Neuronal stem cell (in vitro differentiated cells): Measurements from ENCODE around the gene MRAP.

Experiments
- DNase-seq: peaks from one replicate; pipeline ENCODE4 v3.0.0-alpha.2; 2013; ENCODE audit warnings: low spot score
- H2AFZ ChIP-seq: one replicate; pipeline ENCODE4 v1.6.1; 2013; ENCODE audit warnings: mild to moderate bottlenecking, low read length, inconsistent platforms
- H2AK5ac ChIP-seq: 2 replicates; pipeline ENCODE4 v1.6.1; 2013; ENCODE audit warnings: low read depth, mild to moderate bottlenecking, inconsistent platforms, low read length, moderate library complexity, mixed read lengths
- H2BK120ac ChIP-seq: 2 replicates; pipeline ENCODE4 v1.6.1; 2013; ENCODE audit warnings: low read depth, mild to moderate bottlenecking, inconsistent platforms, low read length, moderate library complexity, mixed read lengths
- H2BK12ac ChIP-seq: one replicate; pipeline ENCODE4 v1.6.1; 2013; ENCODE audit warnings: low read length, inconsistent platforms
- H2BK15ac ChIP-seq: 2 replicates; pipeline ENCODE4 v1.6.1; 2013; ENCODE audit warnings: mild to moderate bottlenecking, low read length, inconsistent platforms, mixed read lengths
- H2BK5ac ChIP-seq: one replicate; pipeline ENCODE4 v1.6.1; 2013; ENCODE audit warnings: inconsistent platforms, mild to moderate bottlenecking, low read length, moderate library complexity
- H3K14ac ChIP-seq: one replicate; pipeline ENCODE4 v1.6.1; 2013; ENCODE audit warnings: low read length, inconsistent platforms
- H3K18ac ChIP-seq: 2 replicates; pipeline ENCODE4 v1.6.1; 2013; ENCODE audit warnings: low read length, inconsistent platforms
- H3K23ac ChIP-seq: 2 replicates; pipeline ENCODE4 v1.6.1; 2013; ENCODE audit warnings: low read depth, mild to moderate bottlenecking, mixed read lengths, low read length, inconsistent platforms; ENCODE audit not compliant: poor library complexity
- H3K27ac ChIP-seq: replicated peaks from 3 replicates; pipeline ENCODE4 v1.5.1; 2013; ENCODE audit warnings: low read length, inconsistent platforms
- H3K27me3 ChIP-seq, 3 experiments: 2 replicates each; pipeline ENCODE4 v1.6.1; 2013; ENCODE audit warnings: low read length in 3 of 3, mild to moderate bottlenecking in 2 of 3, inconsistent platforms in 1 of 3, low read depth in 1 of 3, mixed read lengths in 1 of 3, moderate library complexity in 1 of 3; ENCODE audit not compliant: control insufficient read depth in 3 of 3, insufficient read depth in 3 of 3
- H3K36me3 ChIP-seq, 2 donors: replicated peaks in 1 of 2; 2 replicates each; pipeline ENCODE4 v1.6.1; 2013; ENCODE audit warnings: low read length in 2 of 2; ENCODE audit not compliant: control insufficient read depth in 2 of 2, insufficient read depth in 2 of 2
- H3K4ac ChIP-seq: 2 replicates; pipeline ENCODE4 v1.6.1; 2013; ENCODE audit warnings: inconsistent platforms, mild to moderate bottlenecking, low read length, moderate library complexity
- H3K4me1 ChIP-seq, 2 donors: 1 replicate in 1 of 2; 2 replicates in 1 of 2; pipeline ENCODE4 v1.6.1; 2013; ENCODE audit warnings: low read length in 2 of 2, low read depth in 1 of 2; ENCODE audit not compliant: control insufficient read depth in 2 of 2, insufficient read depth in 1 of 2
- H3K4me2 ChIP-seq: one replicate; pipeline ENCODE4 v1.6.1; 2013; ENCODE audit warnings: mild to moderate bottlenecking, low read length, inconsistent platforms; ENCODE audit not compliant: insufficient read depth, poor library complexity, severe bottlenecking
- H3K4me3 ChIP-seq, 2 donors: 2 replicates each; pipeline ENCODE4 v1.5.1; 2013; ENCODE audit warnings: low read length in 2 of 2, mild to moderate bottlenecking in 2 of 2, inconsistent platforms in 1 of 2, moderate library complexity in 1 of 2
- H3K79me1 ChIP-seq: one replicate; pipeline ENCODE4 v1.6.1; 2013; ENCODE audit warnings: low read depth, mild to moderate bottlenecking, inconsistent platforms, low read length, moderate library complexity
- H3K9ac ChIP-seq: one replicate; pipeline ENCODE4 v1.6.1; 2013; ENCODE audit warnings: mild to moderate bottlenecking, low read depth, low read length, inconsistent platforms; ENCODE audit not compliant: poor library complexity
- H3K9me3 ChIP-seq, 2 donors: replicated peaks in 1 of 2; 2 replicates each; pipeline versions ENCODE3 to v1.6.1; 2013; ENCODE audit warnings: low read length in 2 of 2, mild to moderate bottlenecking in 2 of 2, inconsistent platforms in 1 of 2, low read depth in 1 of 2, mixed read lengths in 1 of 2, moderate library complexity in 1 of 2; ENCODE audit not compliant: control insufficient read depth in 2 of 2, insufficient read depth in 1 of 2
- H4K8ac ChIP-seq: one replicate; pipeline ENCODE4 v1.6.1; 2013; ENCODE audit warnings: low read depth, mild to moderate bottlenecking, inconsistent platforms, low read length, moderate library complexity
- H4K91ac ChIP-seq: one replicate; pipeline ENCODE4 v1.6.1; 2013; ENCODE audit warnings: low read length, low read depth, mild to moderate bottlenecking, inconsistent platforms; ENCODE audit not compliant: poor library complexity
- WGBS, 2 donors: extraction: QIAGEN DNeasy Blood & Tissue Kit; methylation state at CpG; one replicate each; pipeline ENCODE4 v1.1.7; 2013; ENCODE audit warnings: missing lambda C conversion rate in 2 of 2, mixed read lengths in 1 of 2; ENCODE audit not compliant: insufficient read length in 2 of 2, insufficient replicate concordance in 1 of 2; ENCODE audit errors: extremely low coverage in 2 of 2; 5-methylcytosine and 5-hydroxymethylcytosine counted together

MRAP gene

GRCh38 chr21:32322676-32323075, 24.0 kb downstream of the MRAP start:
- H3K4me3 ChIP-seq, result no peak overlapping the region
- no peak overlapping the region for H3K14ac ChIP-seq
- H2AFZ ChIP-seq, result no peak overlapping the region
- no peak overlapping the region for H4K8ac ChIP-seq
- H3K4me1 ChIP-seq, result peaks cover 0 to 3% of the 10 kb centered on the region in 2 donors
- H2BK120ac ChIP-seq, result no peak overlapping the region
- peaks cover 2% of the 10 kb centered on the region for H3K79me1 ChIP-seq
- no peak for DNase-seq
- peaks cover 45 to 97% of the 10 kb centered on the region in 2 donors for H3K36me3 ChIP-seq
- no peak overlapping the region for H4K91ac ChIP-seq
- no peaks in the 10 kb centered on the region for H3K27me3 ChIP-seq
- peaks cover 0 to 8% of the 10 kb centered on the region in 2 donors for H3K9me3 ChIP-seq
- no peak overlapping the region for H2AK5ac ChIP-seq
- no peak overlapping the region for H2BK5ac ChIP-seq
- no peak overlapping the region for H3K18ac ChIP-seq
- no peak overlapping the region for H3K9ac ChIP-seq
- no peak overlapping the region for H3K4ac ChIP-seq
- no peak overlapping the region for H2BK15ac ChIP-seq
- H3K27ac ChIP-seq, result no peak overlapping the region
- no CpG with 5 or more reads among the region's 10 CpGs for WGBS, 2 donors
- H2BK12ac ChIP-seq, result no peak overlapping the region
- H3K23ac ChIP-seq, result peak overlapping the region; percentile 34
- no peak overlapping the region for H3K4me2 ChIP-seq

GRCh38 chr21:32325706-32326105, 27.1 kb downstream of the MRAP start:
- WGBS, 2 donors, result no CpG with 5 or more reads among the region's 8 CpGs

GRCh38 chr21:32328595-32328994, 29.9 kb downstream of the MRAP start:
- no peak overlapping the region for H2AK5ac ChIP-seq
- H4K91ac ChIP-seq, result no peak overlapping the region
- no peak overlapping the region for H3K9ac ChIP-seq
- H3K4me2 ChIP-seq, result no peak overlapping the region
- H2AFZ ChIP-seq, result no peak overlapping the region
- H2BK15ac ChIP-seq, result no peak overlapping the region
- no peak overlapping the region for H3K14ac ChIP-seq
- no peak overlapping the region for H2BK5ac ChIP-seq
- no peak overlapping the region for H3K27ac ChIP-seq
- no peak overlapping the region for H2BK12ac ChIP-seq
- H3K18ac ChIP-seq, result no peak overlapping the region
- no peak overlapping the region for H3K4me3 ChIP-seq
- WGBS, 2 donors, result no CpG with 5 or more reads among the region's 3 CpGs
- H3K9me3 ChIP-seq, result peaks cover 5 to 37% of the 10 kb centered on the region in 2 donors
- peaks cover 12 to 21% of the 10 kb centered on the region in 2 donors for H3K4me1 ChIP-seq
- no peak overlapping the region for H3K4ac ChIP-seq
- H2BK120ac ChIP-seq, result no peak overlapping the region
- H4K8ac ChIP-seq, result no peak overlapping the region
- H3K79me1 ChIP-seq, result peaks cover 2% of the 10 kb centered on the region
- DNase-seq, result no peak
- peaks cover 22 to 72% of the 10 kb centered on the region in 2 donors for H3K36me3 ChIP-seq
- peaks cover 0 to 3% (median 0%) of the 10 kb centered on the region in 3 experiments for H3K27me3 ChIP-seq
- H3K23ac ChIP-seq, result no peak overlapping the region

More at GRCh38 chr21:32325706-32326105, 27.1 kb downstream of the MRAP start:
- no peak for DNase-seq
- Histone ChIP-seq H3K4me3 (peak overlapping the region in 1 of 2 donors; percentile 16), H3K79me1 (peaks cover 2% of the 10 kb centered on the region), H3K4me2 (no peak overlapping the region), H3K18ac (no peak overlapping the region), H3K27me3 (peaks cover 0 to 3% (median 0%) of the 10 kb centered on the region in 3 experiments), H3K23ac (no peak overlapping the region), H2AK5ac (no peak overlapping the region), H4K8ac (no peak overlapping the region), H3K4me1 (peaks cover 2 to 8% of the 10 kb centered on the region in 2 donors), H4K91ac (no peak overlapping the region), H2BK120ac (no peak overlapping the region), H3K36me3 (peaks cover 36 to 86% of the 10 kb centered on the region in 2 donors), H3K9me3 (peaks cover 0 to 21% of the 10 kb centered on the region in 2 donors), H2BK12ac (no peak overlapping the region), H2BK15ac (no peak overlapping the region), H3K14ac (no peak overlapping the region), H3K27ac (no peak overlapping the region), H2AFZ (no peak overlapping the region), H2BK5ac (no peak overlapping the region), H3K9ac (no peak overlapping the region), H3K4ac (no peak overlapping the region)

- no peak overlapping the region for H2AFZ ChIP-seq
- peaks cover 5 to 39% of the 10 kb centered on the region in 2 donors for H3K9me3 ChIP-seq
- no peak overlapping the region for H2BK120ac ChIP-seq
- H3K79me1 ChIP-seq, result peaks cover 2% of the 10 kb centered on the region
- no peak overlapping the region for H3K27ac ChIP-seq
- no peak overlapping the region for H2AK5ac ChIP-seq
- DNase-seq, result no peak
- no peak overlapping the region for H3K14ac ChIP-seq
- H3K23ac ChIP-seq, result no peak overlapping the region
- H3K4me2 ChIP-seq, result no peak overlapping the region
- no peak overlapping the region for H4K8ac ChIP-seq
- no peak overlapping the region for H2BK15ac ChIP-seq
- no peak overlapping the region for H2BK5ac ChIP-seq
- peaks cover 18 to 72% of the 10 kb centered on the region in 2 donors for H3K36me3 ChIP-seq
- no peak overlapping the region for H3K18ac ChIP-seq
- H3K4me3 ChIP-seq, result no peak overlapping the region
- WGBS, 2 donors, result no CpG with 5 or more reads among the region's 2 CpGs
- no peak overlapping the region for H4K91ac ChIP-seq
- H3K4me1 ChIP-seq, result peaks cover 12 to 21% of the 10 kb centered on the region in 2 donors
- H3K4ac ChIP-seq, result no peak overlapping the region
- peaks cover 0 to 3% (median 0%) of the 10 kb centered on the region in 3 experiments for H3K27me3 ChIP-seq
- no peak overlapping the region for H2BK12ac ChIP-seq
- no peak overlapping the region for H3K9ac ChIP-seq
Measured at GRCh38 chr21:32329331-32329730, 30.7 kb downstream of the MRAP start.
